GM21786 (cell line): ENCODE results near the gene DOLPP1.

Experiments
- ATAC-seq: cut with Tn5 transposase; IDR thresholded peaks from one replicate; pipeline ENCODE4 v1.9.1; 2021; ENCODE audit not compliant: unreplicated experiment

Gene DOLPP1

DNA sequence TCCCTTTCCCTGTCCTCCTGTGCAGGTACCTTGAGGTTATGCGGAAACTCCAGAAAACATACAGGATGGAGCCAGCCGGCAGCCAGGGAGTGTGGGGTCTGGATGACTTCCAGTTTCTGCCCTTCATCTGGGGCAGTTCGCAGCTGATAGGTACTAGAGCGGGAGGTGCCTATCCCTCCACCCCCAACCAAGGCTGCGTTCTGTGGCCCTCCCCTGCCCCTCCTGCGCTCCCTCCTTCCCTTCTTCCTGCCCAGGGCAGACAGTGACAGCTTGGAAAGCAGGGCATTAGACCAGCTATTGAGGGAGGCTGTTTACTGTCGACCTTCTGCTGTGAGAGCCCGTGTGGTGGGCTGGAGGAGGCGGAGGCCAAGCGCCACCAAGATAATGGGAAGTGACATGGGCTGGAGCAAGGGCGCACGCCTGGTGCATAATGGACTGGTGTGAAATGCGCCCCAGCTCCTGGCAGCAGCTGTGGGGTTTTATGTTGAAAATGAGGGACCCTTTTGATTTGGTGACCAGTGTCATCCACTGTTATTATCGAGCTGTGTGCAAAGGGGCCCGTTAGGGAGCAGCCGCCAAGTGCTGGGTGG is 55.6 kb downstream of the DOLPP1 start:
- no peak for ATAC-seq

- no peak for ATAC-seq
Observed at GRCh38 chr9:129137292-129138143, 56.6 kb downstream of the DOLPP1 start.

GRCh38 chr9:129138144-129138462 is 57.2 kb downstream of the DOLPP1 start:
- no peak for ATAC-seq

- ATAC-seq = no peak
Observed at GRCh38 chr9:129138476-129139232, 57.7 kb downstream of the DOLPP1 start.

DNA sequence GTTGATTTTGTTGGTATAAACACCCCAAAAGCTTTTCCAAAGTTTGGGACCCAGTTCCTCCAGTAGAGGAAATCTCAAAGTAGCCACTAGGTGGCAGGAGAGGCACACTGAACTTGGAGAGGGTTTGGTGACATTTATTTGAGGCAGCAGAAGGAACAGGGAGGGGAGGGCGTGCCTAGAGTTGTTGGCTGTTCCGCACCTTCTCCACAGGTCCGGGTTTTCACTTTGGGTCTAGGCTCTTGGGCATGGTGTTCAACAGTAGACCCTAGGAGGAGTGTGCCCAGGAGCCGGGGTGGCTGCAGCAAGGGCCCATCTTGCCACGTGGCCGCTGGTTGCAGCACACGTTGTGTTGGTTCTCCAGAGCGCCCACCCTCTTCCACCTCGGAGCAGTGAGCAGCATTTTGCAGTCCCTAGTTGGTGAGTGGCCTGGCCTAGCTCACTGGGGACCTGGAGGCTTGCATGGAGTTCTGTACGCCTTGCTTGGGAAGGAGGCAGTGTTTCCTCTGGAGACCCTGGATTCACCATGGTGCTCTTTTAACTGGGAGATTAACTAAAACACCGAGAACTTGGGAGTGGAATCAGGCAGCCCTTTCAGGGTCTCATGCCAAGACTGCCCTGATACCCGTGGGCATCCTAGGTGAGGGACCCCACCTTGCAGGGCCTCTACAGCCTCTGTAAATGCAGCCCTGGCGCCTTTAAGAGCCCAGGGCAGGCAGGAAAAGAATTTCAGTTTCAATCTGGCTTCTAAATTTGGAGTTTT is 58.5 kb downstream of the DOLPP1 start:
- peak; percentile 2 for ATAC-seq

GRCh38 chr9:129139993-129140396 is 59.1 kb downstream of the DOLPP1 start:
- ATAC-seq = peak; percentile 67
